Smooth muscle cell of the brain vasculature (primary cell): Measurements from ENCODE around the gene COP1.

Experiments used
- DNase-seq: peaks from one replicate; pipeline ENCODE4 v3.0.0-alpha.2; 2012; ENCODE audit warnings: low read depth, low spot score

Gene COP1

DNA sequence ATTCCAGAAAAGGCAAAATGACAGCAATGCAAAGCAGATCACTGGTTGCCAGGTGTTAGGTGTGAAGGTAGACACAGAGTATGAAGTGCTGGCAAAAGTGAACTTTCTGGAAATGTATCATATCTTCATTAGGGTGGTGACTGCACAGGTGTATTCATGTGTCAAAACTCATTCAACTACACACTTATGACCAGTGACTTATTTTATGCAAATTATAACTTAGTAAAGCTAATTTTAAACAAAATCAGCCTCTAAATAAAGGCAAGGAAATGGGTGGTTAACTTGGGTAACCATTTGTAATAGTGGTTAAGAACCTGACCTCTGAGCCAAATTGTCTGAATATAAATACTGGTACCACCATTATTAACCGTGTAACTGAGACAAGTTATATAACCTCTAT lies 7.4 kb downstream of the COP1 start:
- no peak for DNase-seq

GRCh38 chr1:176198413-176198812 lies 8.7 kb downstream of the COP1 start:
- no peak for DNase-seq

GRCh38 chr1:176196728-176197127 lies 10.4 kb downstream of the COP1 start:
- no peak for DNase-seq

GRCh38 chr1:176195547-176195946 lies 11.5 kb downstream of the COP1 start:
- DNase-seq = no peak

DNA sequence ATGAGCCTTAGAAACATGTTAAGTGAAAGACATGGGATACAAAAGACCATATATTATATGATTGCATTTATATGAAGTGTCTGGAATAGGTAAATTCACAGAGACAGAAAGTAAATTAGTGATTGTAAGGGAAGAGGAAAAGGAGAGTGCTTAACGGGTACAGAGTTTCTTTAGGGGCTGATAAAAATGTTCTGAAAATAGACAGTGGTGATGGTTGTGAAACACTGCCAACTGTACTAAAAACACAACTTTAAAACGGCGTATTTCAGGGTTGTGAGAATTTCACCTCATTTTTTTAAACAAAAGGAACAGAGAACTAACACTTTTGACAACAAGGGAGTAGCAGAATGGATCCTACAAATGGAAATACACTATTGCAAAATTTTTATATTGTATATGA lies 13.4 kb downstream of the COP1 start:
- no peak for DNase-seq

- no peak for DNase-seq
Observed at GRCh38 chr1:176193023-176193422, 14.1 kb downstream of the COP1 start.

- no peak for DNase-seq
Observed at GRCh38 chr1:176188604-176189003, 18.5 kb downstream of the COP1 start.

- no peak for DNase-seq
Observed at GRCh38 chr1:176187001-176187400, 20.1 kb downstream of the COP1 start.

- no peak for DNase-seq
Observed at GRCh38 chr1:176183618-176184017, 23.5 kb downstream of the COP1 start.

DNA sequence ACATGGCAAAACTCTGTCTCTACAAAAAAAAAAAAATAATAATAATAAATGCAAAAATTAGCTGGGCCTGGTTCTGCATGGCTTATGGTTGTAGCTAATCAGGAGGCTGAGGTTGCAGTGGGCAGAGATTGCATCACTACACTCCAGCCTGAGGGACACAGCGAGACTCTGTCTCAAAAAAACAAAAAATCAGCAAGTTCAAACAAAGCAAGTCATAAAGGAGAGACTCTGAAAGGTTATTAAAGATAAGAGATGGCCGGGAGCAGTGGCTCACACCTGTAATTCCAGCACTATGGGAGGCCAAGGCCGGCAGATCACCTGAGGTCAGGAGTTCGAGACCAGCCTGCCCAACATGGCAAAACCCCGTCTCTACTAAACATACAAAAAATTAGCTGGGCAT lies 28.8 kb downstream of the COP1 start:
- DNase-seq = no peak

GRCh38 chr1:176177764-176178163 lies 29.3 kb downstream of the COP1 start:
- no peak for DNase-seq

DNA sequence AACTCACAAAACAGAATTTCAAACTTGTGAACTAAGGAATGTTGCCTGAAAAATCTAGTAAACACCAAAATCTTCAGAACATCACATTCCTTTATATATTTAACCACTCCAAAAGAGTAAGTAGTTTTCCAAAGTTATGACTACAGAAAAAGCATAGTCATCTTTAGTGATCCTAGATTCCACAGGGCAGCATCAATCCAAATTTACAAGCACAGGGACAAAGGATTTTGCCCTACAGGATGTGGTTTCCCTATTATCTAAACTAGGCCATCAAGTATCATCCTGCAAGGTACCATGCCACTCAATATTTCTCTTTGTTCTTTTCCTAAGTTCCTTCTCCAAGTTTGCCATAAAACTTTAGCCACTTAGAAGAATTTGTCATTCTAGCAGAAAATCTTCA lies 33.0 kb downstream of the COP1 start:
- DNase-seq = no peak

GRCh38 chr1:176172215-176172614 lies 34.9 kb downstream of the COP1 start:
- no peak for DNase-seq

DNA sequence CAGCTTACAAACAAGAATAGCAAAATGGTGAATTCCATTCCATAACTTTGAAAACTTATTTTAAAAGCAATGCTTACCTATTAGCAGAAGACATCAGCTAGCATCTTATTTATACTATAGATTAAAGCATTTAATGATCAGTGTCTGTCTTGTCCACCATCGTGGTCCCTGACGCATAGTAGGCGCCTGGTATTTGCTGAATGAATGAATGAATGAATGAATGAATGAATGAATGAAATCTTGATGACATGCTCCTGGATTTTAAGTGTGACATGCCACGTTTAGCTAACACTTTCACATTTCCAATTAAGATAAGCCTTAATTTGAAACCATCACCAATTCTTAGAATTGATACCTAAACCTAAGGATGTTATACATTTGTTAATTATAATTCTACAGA lies 39.9 kb downstream of the COP1 start:
- no peak for DNase-seq

GRCh38 chr1:176165573-176165972 lies 41.5 kb downstream of the COP1 start:
- no peak for DNase-seq

DNA sequence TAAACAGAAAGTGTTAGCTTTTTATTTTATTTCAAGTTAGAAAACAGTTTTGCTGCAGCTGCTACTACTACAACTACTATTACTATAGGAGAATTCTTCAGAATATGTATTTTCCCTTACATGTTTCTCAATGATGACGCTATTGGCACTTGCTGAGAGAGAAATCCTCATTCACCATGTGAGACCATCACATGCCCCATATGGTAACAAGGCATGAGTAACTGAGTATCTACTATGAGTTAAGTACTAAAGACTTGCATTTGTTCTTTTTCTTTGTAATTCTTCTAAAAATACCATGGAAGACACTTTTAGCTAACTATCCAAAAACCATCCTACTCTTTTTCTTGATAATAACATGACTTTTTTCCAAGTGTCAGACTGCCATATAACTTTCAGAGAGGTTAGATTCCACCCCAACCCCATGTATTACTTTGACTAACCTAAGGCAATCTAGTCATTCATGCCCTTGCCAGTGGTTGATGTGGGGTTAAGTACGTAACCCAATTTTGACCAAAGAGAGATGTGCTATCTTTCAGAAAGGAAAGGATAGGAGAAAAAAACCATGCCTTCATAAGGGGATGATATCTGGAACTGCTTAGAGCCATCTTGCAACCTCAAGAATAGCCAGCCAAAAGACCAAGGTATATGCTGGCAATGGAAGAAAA lies 42.9 kb downstream of the COP1 start:
- DNase-seq = no peak

GRCh38 chr1:176159993-176160392 lies 47.1 kb downstream of the COP1 start:
- no peak for DNase-seq

DNA sequence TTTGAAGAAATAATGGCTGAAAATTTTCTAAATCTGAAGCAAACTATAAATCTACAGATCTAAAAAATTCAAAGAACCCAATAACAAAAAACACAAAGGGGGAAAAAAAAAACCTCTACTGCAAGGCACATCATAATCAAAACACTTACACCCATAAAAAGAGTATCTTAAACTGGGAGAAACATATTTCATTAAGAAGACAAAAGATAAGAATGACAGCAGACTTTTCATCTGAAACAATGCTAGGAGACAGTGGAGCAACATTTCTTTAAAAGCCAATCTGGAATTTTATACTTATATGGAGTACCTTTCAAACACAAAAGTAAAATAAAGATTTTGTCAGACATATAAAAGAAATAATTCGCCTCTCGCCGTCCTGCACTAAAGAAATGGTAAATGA lies 49.1 kb downstream of the COP1 start:
- no peak for DNase-seq

- no peak for DNase-seq
Observed at GRCh38 chr1:176149939-176150807, 56.9 kb downstream of the COP1 start.

DNA sequence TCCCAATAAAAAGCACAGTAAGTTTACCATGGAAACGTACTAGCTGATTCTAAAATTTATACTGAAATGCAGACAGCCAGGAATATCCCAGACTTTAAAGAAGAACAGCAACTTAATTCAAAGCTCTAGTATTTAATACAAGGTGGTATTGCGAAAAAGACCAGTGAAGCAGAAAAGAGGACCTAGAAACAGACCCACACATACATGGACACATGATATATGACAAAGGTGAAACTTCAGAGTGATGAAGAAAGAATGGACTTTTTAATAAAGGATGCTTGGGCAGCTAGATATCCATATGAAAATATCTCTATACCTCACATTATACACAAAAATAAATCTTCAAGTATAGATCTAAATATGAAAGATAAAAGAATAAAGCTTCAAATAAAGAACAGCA lies 62.6 kb downstream of the COP1 start:
- DNase-seq = no peak

DNA sequence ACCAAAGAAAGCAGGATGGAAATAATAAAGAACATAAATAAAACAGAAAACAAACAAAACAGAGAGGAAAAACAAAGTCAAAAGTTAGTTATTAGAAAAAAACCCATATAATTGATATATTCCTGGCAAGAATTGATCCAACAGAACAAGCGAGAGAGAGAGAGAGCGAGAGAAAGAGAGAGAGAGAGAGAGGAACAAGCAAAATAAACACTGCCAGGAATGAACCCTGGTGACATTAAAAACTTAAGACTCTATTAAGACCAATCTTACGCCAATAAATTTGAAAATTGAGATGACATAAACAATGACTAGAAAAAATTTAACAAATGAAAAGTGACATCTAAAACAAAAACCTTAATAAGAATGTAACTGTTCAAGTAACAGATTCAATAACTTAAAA lies 64.1 kb downstream of the COP1 start:
- no peak for DNase-seq

- no peak for DNase-seq
Observed at GRCh38 chr1:176141449-176141848, 65.6 kb downstream of the COP1 start.

DNA sequence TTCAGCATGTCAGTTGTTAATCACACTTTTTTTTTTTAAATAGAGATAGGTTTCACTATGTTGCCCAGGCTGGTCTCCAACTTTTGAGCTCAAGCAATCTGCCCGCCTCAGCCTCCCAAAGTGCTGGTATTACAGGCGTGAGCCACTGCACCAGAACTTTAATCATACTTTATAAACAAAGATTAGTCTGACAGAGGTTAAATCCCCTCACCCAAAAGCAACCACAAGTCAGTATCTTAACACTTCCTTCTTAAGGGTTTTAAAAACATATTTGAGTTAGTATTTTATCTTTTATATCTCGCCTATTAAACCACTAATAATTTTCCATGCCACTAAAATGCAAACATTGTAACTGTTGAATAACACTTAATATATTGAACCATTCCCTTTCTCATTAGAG lies 70.2 kb downstream of the COP1 start:
- no peak for DNase-seq
